Neuronal stem cell (in vitro differentiated cells): ENCODE data around the gene SCN8A.

ENCODE experiments used
- DNase-seq: peaks from one replicate; pipeline ENCODE4 v3.0.0-alpha.2; 2013; ENCODE audit warnings: low spot score
- H2AFZ ChIP-seq: one replicate; pipeline ENCODE4 v1.6.1; 2013; ENCODE audit warnings: mild to moderate bottlenecking, low read length, inconsistent platforms
- H2AK5ac ChIP-seq: 2 replicates; pipeline ENCODE4 v1.6.1; 2013; ENCODE audit warnings: low read depth, mild to moderate bottlenecking, inconsistent platforms, low read length, moderate library complexity, mixed read lengths
- H2BK120ac ChIP-seq: 2 replicates; pipeline ENCODE4 v1.6.1; 2013; ENCODE audit warnings: low read depth, mild to moderate bottlenecking, inconsistent platforms, low read length, moderate library complexity, mixed read lengths
- H2BK12ac ChIP-seq: one replicate; pipeline ENCODE4 v1.6.1; 2013; ENCODE audit warnings: low read length, inconsistent platforms
- H2BK15ac ChIP-seq: 2 replicates; pipeline ENCODE4 v1.6.1; 2013; ENCODE audit warnings: mild to moderate bottlenecking, low read length, inconsistent platforms, mixed read lengths
- H2BK5ac ChIP-seq: one replicate; pipeline ENCODE4 v1.6.1; 2013; ENCODE audit warnings: inconsistent platforms, mild to moderate bottlenecking, low read length, moderate library complexity
- H3K14ac ChIP-seq: one replicate; pipeline ENCODE4 v1.6.1; 2013; ENCODE audit warnings: low read length, inconsistent platforms
- H3K18ac ChIP-seq: 2 replicates; pipeline ENCODE4 v1.6.1; 2013; ENCODE audit warnings: low read length, inconsistent platforms
- H3K23ac ChIP-seq: 2 replicates; pipeline ENCODE4 v1.6.1; 2013; ENCODE audit warnings: low read depth, mild to moderate bottlenecking, mixed read lengths, low read length, inconsistent platforms; ENCODE audit not compliant: poor library complexity
- H3K27ac ChIP-seq: replicated peaks from 3 replicates; pipeline ENCODE4 v1.5.1; 2013; ENCODE audit warnings: low read length, inconsistent platforms
- H3K27me3 ChIP-seq, 3 experiments: 2 replicates each; pipeline ENCODE4 v1.6.1; 2013; ENCODE audit warnings: low read length in 3 of 3, mild to moderate bottlenecking in 2 of 3, inconsistent platforms in 1 of 3, low read depth in 1 of 3, mixed read lengths in 1 of 3, moderate library complexity in 1 of 3; ENCODE audit not compliant: control insufficient read depth in 3 of 3, insufficient read depth in 3 of 3
- H3K36me3 ChIP-seq, 2 donors: replicated peaks in 1 of 2; 2 replicates each; pipeline ENCODE4 v1.6.1; 2013; ENCODE audit warnings: low read length in 2 of 2; ENCODE audit not compliant: control insufficient read depth in 2 of 2, insufficient read depth in 2 of 2
- H3K4ac ChIP-seq: 2 replicates; pipeline ENCODE4 v1.6.1; 2013; ENCODE audit warnings: inconsistent platforms, mild to moderate bottlenecking, low read length, moderate library complexity
- H3K4me1 ChIP-seq, 2 donors: 1 replicate in 1 of 2; 2 replicates in 1 of 2; pipeline ENCODE4 v1.6.1; 2013; ENCODE audit warnings: low read length in 2 of 2, low read depth in 1 of 2; ENCODE audit not compliant: control insufficient read depth in 2 of 2, insufficient read depth in 1 of 2
- H3K4me2 ChIP-seq: one replicate; pipeline ENCODE4 v1.6.1; 2013; ENCODE audit warnings: mild to moderate bottlenecking, low read length, inconsistent platforms; ENCODE audit not compliant: insufficient read depth, poor library complexity, severe bottlenecking
- H3K4me3 ChIP-seq, 2 donors: 2 replicates each; pipeline ENCODE4 v1.5.1; 2013; ENCODE audit warnings: low read length in 2 of 2, mild to moderate bottlenecking in 2 of 2, inconsistent platforms in 1 of 2, moderate library complexity in 1 of 2
- H3K79me1 ChIP-seq: one replicate; pipeline ENCODE4 v1.6.1; 2013; ENCODE audit warnings: low read depth, mild to moderate bottlenecking, inconsistent platforms, low read length, moderate library complexity
- H3K9ac ChIP-seq: one replicate; pipeline ENCODE4 v1.6.1; 2013; ENCODE audit warnings: mild to moderate bottlenecking, low read depth, low read length, inconsistent platforms; ENCODE audit not compliant: poor library complexity
- H3K9me3 ChIP-seq, 2 donors: replicated peaks in 1 of 2; 2 replicates each; pipeline versions ENCODE3 to v1.6.1; 2013; ENCODE audit warnings: low read length in 2 of 2, mild to moderate bottlenecking in 2 of 2, inconsistent platforms in 1 of 2, low read depth in 1 of 2, mixed read lengths in 1 of 2, moderate library complexity in 1 of 2; ENCODE audit not compliant: control insufficient read depth in 2 of 2, insufficient read depth in 1 of 2
- H4K8ac ChIP-seq: one replicate; pipeline ENCODE4 v1.6.1; 2013; ENCODE audit warnings: low read depth, mild to moderate bottlenecking, inconsistent platforms, low read length, moderate library complexity
- H4K91ac ChIP-seq: one replicate; pipeline ENCODE4 v1.6.1; 2013; ENCODE audit warnings: low read length, low read depth, mild to moderate bottlenecking, inconsistent platforms; ENCODE audit not compliant: poor library complexity
- WGBS, 2 donors: extraction: QIAGEN DNeasy Blood & Tissue Kit; methylation state at CpG; one replicate each; pipeline ENCODE4 v1.1.7; 2013; ENCODE audit warnings: missing lambda C conversion rate in 2 of 2, mixed read lengths in 1 of 2; ENCODE audit not compliant: insufficient read length in 2 of 2, insufficient replicate concordance in 1 of 2; ENCODE audit errors: extremely low coverage in 2 of 2; 5-methylcytosine and 5-hydroxymethylcytosine counted together

Gene SCN8A

DNA sequence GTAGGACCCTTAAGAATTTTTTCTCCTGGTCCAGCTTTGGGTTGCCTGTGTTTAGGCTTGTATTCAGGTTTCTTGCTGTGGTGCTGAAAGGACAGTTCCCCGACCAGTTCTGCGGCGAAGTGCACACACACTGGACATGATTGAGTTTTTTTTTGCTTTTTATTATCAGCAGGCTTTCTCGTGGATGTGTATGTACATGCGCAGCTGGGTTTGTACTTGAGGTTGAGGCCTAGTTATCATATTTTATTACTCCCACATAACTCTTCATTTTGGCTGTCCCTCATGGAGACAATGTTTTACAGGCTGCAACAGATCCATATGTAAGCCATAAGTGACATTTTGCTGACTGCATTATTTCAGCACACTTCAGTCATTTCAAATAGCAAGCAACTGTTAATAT is 2.5 kb downstream of the SCN8A start:
- Histone ChIP-seq H3K4me2 (no peak overlapping the region), H2AK5ac (no peak overlapping the region), H3K9me3 (no peaks in the 10 kb centered on the region), H2BK120ac (no peak overlapping the region), H3K14ac (no peak overlapping the region), H4K91ac (no peak overlapping the region), H3K4me3 (no peak overlapping the region), H4K8ac (no peak overlapping the region), H3K18ac (no peak overlapping the region), H3K79me1 (no peaks in the 10 kb centered on the region), H2BK12ac (no peak overlapping the region), H3K4me1 (peaks cover 8 to 16% of the 10 kb centered on the region in 2 donors), H3K23ac (no peak overlapping the region), H3K27ac (no peak overlapping the region), H3K27me3 (peaks cover 0 to 11% (median 0%) of the 10 kb centered on the region in 3 experiments), H3K4ac (no peak overlapping the region), H3K9ac (no peak overlapping the region), H2AFZ (no peak overlapping the region), H2BK5ac (no peak overlapping the region), H2BK15ac (no peak overlapping the region), H3K36me3 (peaks cover 0 to 3% of the 10 kb centered on the region in 2 donors)
- WGBS, 2 donors, result no CpG with 5 or more reads among the region's 5 CpGs
- peak; percentile 46 for DNase-seq

DNA sequence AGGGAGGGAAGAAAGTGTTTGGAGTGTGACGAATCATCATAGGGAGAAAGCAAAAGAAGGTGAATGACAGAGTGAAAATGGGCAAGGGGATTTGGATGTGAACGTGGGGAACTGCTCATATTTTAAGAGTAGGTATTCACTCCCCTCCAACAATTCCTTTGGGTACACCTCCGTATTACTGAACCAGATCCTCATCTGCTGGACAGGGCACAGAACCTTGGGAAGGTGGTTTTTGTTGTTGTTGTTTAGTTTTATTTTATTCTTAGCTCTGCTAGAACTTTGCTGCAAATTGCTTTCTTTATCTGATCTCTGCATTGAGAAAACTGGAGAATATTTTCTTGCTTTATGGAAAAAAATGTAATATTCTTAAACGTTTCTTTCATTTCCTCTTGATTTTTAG is 7.1 kb downstream of the SCN8A start:
- H3K18ac ChIP-seq, result no peak overlapping the region
- H3K27ac ChIP-seq, result no peak overlapping the region
- H3K23ac ChIP-seq, result no peak overlapping the region
- H2BK12ac ChIP-seq, result no peak overlapping the region
- no peak overlapping the region for H3K4me3 ChIP-seq
- H2AK5ac ChIP-seq, result no peak overlapping the region
- no peak overlapping the region for H2BK5ac ChIP-seq
- no peaks in the 10 kb centered on the region for H3K27me3 ChIP-seq
- no peak overlapping the region for H4K8ac ChIP-seq
- no peak overlapping the region for H4K91ac ChIP-seq
- no peak overlapping the region for H3K4me2 ChIP-seq
- WGBS, 2 donors, result 100% methylated on average over 1 of the region's 4 CpGs
- no peak overlapping the region for H3K14ac ChIP-seq
- no peaks in the 10 kb centered on the region for H3K79me1 ChIP-seq
- peaks cover 0 to 4% of the 10 kb centered on the region in 2 donors for H3K4me1 ChIP-seq
- no peak for DNase-seq
- no peaks in the 10 kb centered on the region for H3K9me3 ChIP-seq
- H2BK120ac ChIP-seq, result no peak overlapping the region
- peaks cover 0 to 3% of the 10 kb centered on the region in 2 donors for H3K36me3 ChIP-seq
- H2AFZ ChIP-seq, result no peak overlapping the region
- no peak overlapping the region for H3K4ac ChIP-seq
- no peak overlapping the region for H2BK15ac ChIP-seq
- H3K9ac ChIP-seq, result no peak overlapping the region

DNA sequence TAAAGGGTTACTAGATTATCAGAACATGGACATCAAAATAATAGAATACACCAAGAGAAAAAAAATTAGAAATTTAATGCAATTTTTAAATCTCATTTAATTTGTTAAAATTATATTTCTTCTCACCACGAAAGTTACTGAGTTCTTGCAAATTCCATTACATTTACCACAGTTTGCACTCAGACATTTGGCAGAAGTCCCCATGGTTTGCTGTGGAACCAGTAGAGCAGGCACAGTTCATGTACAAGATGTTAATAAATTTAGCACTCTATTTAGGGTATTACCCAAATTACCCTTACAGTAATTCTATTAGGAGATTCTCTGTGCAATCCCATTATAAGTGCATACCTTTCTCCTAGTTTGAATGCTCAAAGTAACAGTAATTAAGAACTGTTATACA is 9.7 kb downstream of the SCN8A start:
- H3K4me3 ChIP-seq, result no peak overlapping the region
- H3K9ac ChIP-seq, result no peak overlapping the region
- no peaks in the 10 kb centered on the region for H3K27me3 ChIP-seq
- no peak overlapping the region for H2AK5ac ChIP-seq
- H3K4ac ChIP-seq, result no peak overlapping the region
- no peak overlapping the region for H3K18ac ChIP-seq
- no CpG with 5 or more reads among the region's 1 CpG for WGBS, 2 donors
- no peak overlapping the region for H3K23ac ChIP-seq
- DNase-seq, result no peak
- H2AFZ ChIP-seq, result no peak overlapping the region
- H3K79me1 ChIP-seq, result no peaks in the 10 kb centered on the region
- H3K27ac ChIP-seq, result no peak overlapping the region
- no peak overlapping the region for H2BK12ac ChIP-seq
- H2BK5ac ChIP-seq, result no peak overlapping the region
- H3K36me3 ChIP-seq, result no peaks in the 10 kb centered on the region
- no peak overlapping the region for H2BK15ac ChIP-seq
- H3K9me3 ChIP-seq, result no peaks in the 10 kb centered on the region
- no peak overlapping the region for H4K91ac ChIP-seq
- H3K14ac ChIP-seq, result no peak overlapping the region
- no peak overlapping the region for H2BK120ac ChIP-seq
- no peak overlapping the region for H4K8ac ChIP-seq
- no peaks in the 10 kb centered on the region for H3K4me1 ChIP-seq
- H3K4me2 ChIP-seq, result no peak overlapping the region

DNA sequence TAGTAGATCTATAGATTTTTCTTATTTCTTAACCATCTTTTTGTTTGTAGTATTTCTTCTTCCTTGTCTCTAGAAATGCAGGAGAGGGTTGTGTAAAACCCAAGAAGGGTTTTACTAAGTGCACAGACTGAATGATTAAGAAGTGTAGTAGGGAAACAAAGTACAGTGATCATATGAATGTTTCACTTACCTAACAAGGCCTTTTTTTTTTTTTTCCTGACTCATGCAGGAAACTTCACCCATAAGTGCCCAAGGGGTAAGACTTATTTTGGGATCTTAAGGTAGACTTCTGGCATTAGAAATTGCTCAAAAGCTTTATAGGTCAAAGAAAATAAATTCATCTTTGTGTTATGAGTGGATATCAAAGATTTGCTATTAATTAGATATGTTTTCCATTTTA is 10.2 kb downstream of the SCN8A start:
- Histone ChIP-seq H3K18ac (no peak overlapping the region), H2BK120ac (no peak overlapping the region), H2AFZ (no peak overlapping the region), H3K14ac (no peak overlapping the region), H2AK5ac (no peak overlapping the region), H3K4me2 (no peak overlapping the region), H4K91ac (no peak overlapping the region), H2BK5ac (no peak overlapping the region), H3K9me3 (no peaks in the 10 kb centered on the region), H3K23ac (no peak overlapping the region), H3K4ac (no peak overlapping the region), H3K36me3 (no peaks in the 10 kb centered on the region), H4K8ac (no peak overlapping the region), H3K79me1 (no peaks in the 10 kb centered on the region), H3K4me3 (no peak overlapping the region), H2BK15ac (no peak overlapping the region), H3K9ac (no peak overlapping the region), H3K27me3 (no peaks in the 10 kb centered on the region), H3K4me1 (no peaks in the 10 kb centered on the region), H2BK12ac (no peak overlapping the region), H3K27ac (no peak overlapping the region)
- no peak for DNase-seq
